Endothelial cell (in vitro differentiated cells): Measurements from ENCODE around the gene EDA2R. TPM values are rescaled to one million over a fixed set of nuclear protein-coding genes. Genes with fewer than 3 reads are reported as not detected.

Source experiments
- DNase-seq: peaks from one replicate; pipeline ENCODE4 v3.0.0; 2021; ENCODE audit warnings: low spot score
- H3K27ac Mint-ChIP-seq: one replicate; pipeline ENCODE4 v1.8.0; 2021; ENCODE audit warnings: mixed read lengths, inconsistent platforms; ENCODE audit not compliant: unreplicated experiment
- H3K27me3 Mint-ChIP-seq: one replicate; pipeline ENCODE4 v1.8.0; 2021; ENCODE audit warnings: mild to moderate bottlenecking, moderate library complexity, mixed read lengths, inconsistent platforms; ENCODE audit not compliant: unreplicated experiment
- H3K36me3 Mint-ChIP-seq: one replicate; pipeline ENCODE4 v1.8.0; 2021; ENCODE audit warnings: mild to moderate bottlenecking, low read depth, mixed read lengths, inconsistent platforms; ENCODE audit not compliant: unreplicated experiment
- H3K4me1 Mint-ChIP-seq: one replicate; pipeline ENCODE4 v1.8.0; 2021; ENCODE audit warnings: mild to moderate bottlenecking, mixed read lengths, inconsistent platforms; ENCODE audit not compliant: unreplicated experiment
- H3K4me3 Mint-ChIP-seq: one replicate; pipeline ENCODE4 v1.8.0; 2021; ENCODE audit warnings: mild to moderate bottlenecking, mixed read lengths, inconsistent platforms; ENCODE audit not compliant: unreplicated experiment
- H3K9me3 Mint-ChIP-seq: one replicate; pipeline ENCODE4 v1.8.0; 2021; ENCODE audit warnings: mixed read lengths, inconsistent platforms; ENCODE audit not compliant: unreplicated experiment
- CTCF ChIP-seq: fragments of 200-600 bp; sonication (generic); IDR thresholded peaks from one replicate; pipeline ENCODE4 v1.5.0; 2021; ENCODE audit warnings: antibody characterized with exemption; ENCODE audit not compliant: unreplicated experiment
- total RNA-seq: library from RNA; stranded (reverse); fragmentation: NEBNext Ultra II Directional; extraction: Animal tissue kit (Norgen Biotek cat#: 25700); gene quantifications from one replicate; pipeline ENCODE4 v1.2.1, GENCODE V29; 2021; ENCODE audit not compliant: unreplicated experiment

EDA2R gene
- total RNA-seq, 1 donor from 2014 or later: 13.0 TPM

- TF ChIP-seq CTCF: no peak
- H3K27me3 Mint-ChIP-seq: no peaks in the 10 kb centered on the region
- no peak for DNase-seq
- no peak overlapping the region for H3K4me3 Mint-ChIP-seq
- H3K4me1 Mint-ChIP-seq: no peaks in the 10 kb centered on the region
- H3K27ac Mint-ChIP-seq: no peak overlapping the region
- no peaks in the 10 kb centered on the region for H3K9me3 Mint-ChIP-seq
- H3K36me3 Mint-ChIP-seq: no peaks in the 10 kb centered on the region
These were observed 15.5 kb upstream of the EDA2R start for GRCh38 chrX:66654411-66654810.

GRCh38 chrX:66635360-66635759, 3.5 kb downstream of the EDA2R start:
- Mint-ChIP-seq H3K9me3 (no peaks in the 10 kb centered on the region), H3K36me3 (peaks cover 2% of the 10 kb centered on the region), H3K4me1 (peaks cover 25% of the 10 kb centered on the region), H3K27ac (no peak overlapping the region), H3K4me3 (no peak overlapping the region), H3K27me3 (peaks cover 2% of the 10 kb centered on the region)
- no peak for DNase-seq
- no peak for TF ChIP-seq CTCF

GRCh38 chrX:66634272-66634671, 4.6 kb downstream of the EDA2R start:
- no peak for DNase-seq
- H3K4me3 Mint-ChIP-seq: no peak overlapping the region
- H3K27me3 Mint-ChIP-seq: peaks cover 2% of the 10 kb centered on the region
- no peak for TF ChIP-seq CTCF
- peaks cover 18% of the 10 kb centered on the region for H3K4me1 Mint-ChIP-seq
- no peaks in the 10 kb centered on the region for H3K9me3 Mint-ChIP-seq
- H3K36me3 Mint-ChIP-seq: peaks cover 4% of the 10 kb centered on the region
- H3K27ac Mint-ChIP-seq: no peak overlapping the region

GRCh38 chrX:66633541-66633940, 5.3 kb downstream of the EDA2R start:
- DNase-seq: no peak
- TF ChIP-seq CTCF: no peak
- peaks cover 4% of the 10 kb centered on the region for H3K36me3 Mint-ChIP-seq
- H3K9me3 Mint-ChIP-seq: no peaks in the 10 kb centered on the region
- peaks cover 18% of the 10 kb centered on the region for H3K4me1 Mint-ChIP-seq
- no peak overlapping the region for H3K27ac Mint-ChIP-seq
- H3K4me3 Mint-ChIP-seq: no peak overlapping the region
- H3K27me3 Mint-ChIP-seq: peaks cover 2% of the 10 kb centered on the region

GRCh38 chrX:66632981-66633380, 5.9 kb downstream of the EDA2R start:
- Mint-ChIP-seq H3K9me3 (no peaks in the 10 kb centered on the region), H3K36me3 (peaks cover 4% of the 10 kb centered on the region)

More at GRCh38 chrX:66632981-66633380, 5.9 kb downstream of the EDA2R start:
- Mint-ChIP-seq H3K4me1 (peaks cover 18% of the 10 kb centered on the region), H3K27me3 (peaks cover 2% of the 10 kb centered on the region), H3K4me3 (no peak overlapping the region), H3K27ac (no peak overlapping the region)
- no peak for DNase-seq
- TF ChIP-seq CTCF: no peak
